ENCODE results near the gene SPINT2. TPM values are rescaled to one million over a fixed set of nuclear protein-coding genes. Genes with fewer than 3 reads are reported as not detected.
"Not testable (repeated sequence)": the region's sequence is repeated elsewhere in the genome, so short reads cannot be mapped to it uniquely, and the experiment has no call there.

SPINT2 gene
- total RNA-seq, 1 donor from 2014 or later = 277 TPM

DNA sequence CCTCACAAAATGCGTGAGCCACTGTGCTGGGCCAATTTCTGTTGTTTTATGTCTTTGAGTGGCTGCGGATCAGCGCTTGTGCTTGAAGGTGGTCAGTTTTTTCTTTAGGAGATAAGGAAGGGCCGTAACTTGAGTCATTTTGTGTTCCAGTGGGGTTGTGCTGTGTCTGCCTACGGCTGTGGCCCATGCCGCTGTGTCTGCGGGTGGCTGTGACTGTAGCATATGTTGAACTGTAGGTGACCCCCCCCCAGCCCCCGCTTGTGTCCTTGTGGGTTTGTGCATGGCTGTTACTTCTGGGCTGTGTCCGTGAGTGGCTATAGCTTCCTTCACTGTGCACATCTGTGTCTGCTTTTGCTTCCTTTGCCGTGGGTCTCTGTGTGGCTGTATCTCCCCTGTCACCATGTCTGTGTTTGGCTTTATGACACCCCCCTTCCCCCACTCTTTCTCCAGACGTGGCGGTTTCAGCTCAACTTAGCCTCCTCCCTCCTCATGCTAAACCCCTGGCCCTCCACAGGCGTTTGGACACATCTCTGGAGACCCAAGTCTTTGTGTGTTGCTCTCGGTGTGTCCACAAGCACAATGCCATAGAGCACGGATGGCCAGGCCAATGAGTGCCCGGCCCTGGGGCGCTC lies 8.9 kb upstream of the SPINT2 start:
- DNase-seq (ENCODE audit: low spot score in 2 of 2, unreplicated experiment in 2 of 2) = no peak
- H3K9me3 Mint-ChIP-seq = no peaks in the 10 kb centered on the region
- TF ChIP-seq, protein P1, sequence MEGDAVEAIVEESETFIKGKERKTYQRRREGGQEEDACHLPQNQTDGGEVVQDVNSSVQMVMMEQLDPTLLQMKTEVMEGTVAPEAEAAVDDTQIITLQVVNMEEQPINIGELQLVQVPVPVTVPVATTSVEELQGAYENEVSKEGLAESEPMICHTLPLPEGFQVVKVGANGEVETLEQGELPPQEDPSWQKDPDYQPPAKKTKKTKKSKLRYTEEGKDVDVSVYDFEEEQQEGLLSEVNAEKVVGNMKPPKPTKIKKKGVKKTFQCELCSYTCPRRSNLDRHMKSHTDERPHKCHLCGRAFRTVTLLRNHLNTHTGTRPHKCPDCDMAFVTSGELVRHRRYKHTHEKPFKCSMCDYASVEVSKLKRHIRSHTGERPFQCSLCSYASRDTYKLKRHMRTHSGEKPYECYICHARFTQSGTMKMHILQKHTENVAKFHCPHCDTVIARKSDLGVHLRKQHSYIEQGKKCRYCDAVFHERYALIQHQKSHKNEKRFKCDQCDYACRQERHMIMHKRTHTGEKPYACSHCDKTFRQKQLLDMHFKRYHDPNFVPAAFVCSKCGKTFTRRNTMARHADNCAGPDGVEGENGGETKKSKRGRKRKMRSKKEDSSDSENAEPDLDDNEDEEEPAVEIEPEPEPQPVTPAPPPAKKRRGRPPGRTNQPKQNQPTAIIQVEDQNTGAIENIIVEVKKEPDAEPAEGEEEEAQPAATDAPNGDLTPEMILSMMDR (IDR thresholded peaks at IDR 0.05; ENCODE audit: unreplicated experiment) = no peak
- H3K27me3 Mint-ChIP-seq (ENCODE audit: low read depth) = no peaks in the 10 kb centered on the region
- H3K4me1 Mint-ChIP-seq = peaks cover 40% of the 10 kb centered on the region
- H3K4me3 Mint-ChIP-seq = peak overlapping the region; percentile 64
- H3K27ac Mint-ChIP-seq = peak overlapping the region; percentile 82
- no peaks in the 10 kb centered on the region for H3K36me3 Mint-ChIP-seq

DNA sequence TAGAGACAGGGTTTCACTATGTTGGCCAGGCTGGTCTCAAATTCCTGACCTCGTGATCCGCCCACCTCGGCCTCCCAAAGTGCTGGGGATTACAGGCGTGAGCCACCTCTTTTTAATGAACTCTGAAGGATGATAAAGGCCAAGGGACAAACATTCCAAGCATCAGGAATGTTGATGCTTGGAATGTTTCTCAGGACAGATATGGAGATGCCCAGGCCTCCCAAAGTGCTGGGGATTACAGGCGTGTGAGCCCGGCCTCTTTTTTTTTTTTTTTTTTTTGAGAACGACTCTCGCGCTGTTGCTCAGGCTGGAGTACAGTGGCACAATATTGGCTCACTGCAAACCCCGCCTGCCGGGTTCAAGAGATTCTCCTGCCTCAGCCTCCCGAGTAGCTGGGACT lies 2.4 kb upstream of the SPINT2 start:
- H3K36me3 Mint-ChIP-seq; H3K4me3 Mint-ChIP-seq; H3K27me3 Mint-ChIP-seq (ENCODE audit: low read depth); H3K9me3 Mint-ChIP-seq; H3K27ac Mint-ChIP-seq; DNase-seq (ENCODE audit: low spot score in 2 of 2, unreplicated experiment in 2 of 2): not testable (repeated sequence)
- peaks cover 26% of the 10 kb centered on the region for H3K4me1 Mint-ChIP-seq

DNA sequence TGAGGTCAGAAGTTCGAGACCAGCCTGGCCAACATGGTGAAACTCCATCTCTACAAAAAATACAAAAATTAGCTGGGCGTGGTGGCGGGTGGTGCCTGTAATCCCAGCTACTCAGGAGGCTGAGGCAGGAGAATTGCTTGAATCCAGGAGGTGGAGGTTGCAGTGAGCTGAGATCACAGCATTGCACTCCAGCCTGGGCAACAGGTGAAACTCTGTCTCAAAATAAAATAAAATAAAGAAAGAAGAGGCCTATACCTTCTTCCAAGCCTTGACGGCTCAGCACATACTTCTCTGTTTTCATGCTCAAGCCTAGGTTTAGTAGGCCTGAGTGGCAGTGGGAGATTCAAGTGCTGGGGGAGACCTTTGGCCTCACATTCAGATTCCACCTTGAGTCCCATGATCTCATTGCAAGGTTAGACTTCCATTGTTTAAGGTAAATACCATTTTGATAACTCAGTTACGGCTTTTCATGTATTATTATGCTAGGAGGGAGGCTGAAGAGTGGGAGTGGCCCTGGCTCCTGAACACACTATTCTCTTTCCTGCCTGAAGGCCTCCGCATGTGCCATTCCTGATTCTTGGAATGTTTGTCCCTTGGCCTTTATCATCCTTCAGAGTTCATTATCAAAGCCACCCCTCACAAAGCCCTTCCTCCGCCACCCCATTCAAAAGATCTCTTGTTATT lies 1.6 kb upstream of the SPINT2 start:
- H3K9me3 Mint-ChIP-seq = no peaks in the 10 kb centered on the region
- H3K36me3 Mint-ChIP-seq = no peaks in the 10 kb centered on the region
- H3K4me1 Mint-ChIP-seq = peaks cover 34% of the 10 kb centered on the region
- H3K4me3 Mint-ChIP-seq = no peak overlapping the region
- H3K27me3 Mint-ChIP-seq (ENCODE audit: low read depth) = peaks cover 2% of the 10 kb centered on the region
- TF ChIP-seq, protein P1 (IDR thresholded peaks at IDR 0.05; ENCODE audit: unreplicated experiment) = no peak
- no peak for DNase-seq (ENCODE audit: low spot score in 2 of 2, unreplicated experiment in 2 of 2)
- H3K27ac Mint-ChIP-seq = peak overlapping the region; percentile 60

DNA sequence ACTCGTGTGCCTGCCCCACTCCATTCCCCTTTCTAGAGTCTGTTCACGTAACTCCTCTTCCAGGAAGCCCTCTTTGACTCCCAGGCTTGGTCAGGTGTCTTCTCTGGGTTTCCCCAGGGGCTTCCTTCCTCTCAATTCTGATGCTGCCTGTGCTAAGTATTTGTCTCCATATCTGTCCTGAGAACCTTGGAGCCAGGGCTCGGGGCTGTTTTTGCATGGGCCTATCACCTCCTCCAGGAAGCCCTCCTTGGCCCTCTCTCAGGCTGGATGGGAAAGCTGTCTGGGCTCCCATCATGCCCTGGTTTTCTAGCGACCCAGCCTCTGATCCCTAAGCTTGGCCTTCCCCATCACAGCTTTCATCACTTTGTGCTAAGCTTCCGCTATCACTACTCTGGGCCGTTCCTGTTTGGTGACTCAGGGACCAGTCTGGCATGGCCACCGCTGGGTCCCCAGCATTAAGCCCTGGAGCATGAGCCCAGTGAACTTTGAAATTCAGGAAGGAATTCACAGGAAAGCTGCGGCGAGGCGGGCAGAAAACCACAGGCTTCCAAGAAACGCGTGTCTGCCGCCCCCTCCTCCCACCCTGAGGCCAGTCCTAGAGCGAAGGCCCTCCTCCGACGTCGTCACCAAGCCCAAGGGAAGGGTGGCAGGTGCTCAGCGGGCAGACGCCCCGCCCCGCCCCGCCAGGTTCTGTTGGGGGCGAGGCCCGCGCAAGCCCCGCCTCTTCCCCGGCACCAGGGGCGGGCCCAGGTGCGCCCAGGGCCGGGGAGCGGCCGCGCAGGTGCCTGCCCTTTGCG lies 486 bp upstream of the SPINT2 start:
- H3K36me3 Mint-ChIP-seq = no peaks in the 10 kb centered on the region
- DNase-seq (ENCODE audit: low spot score in 2 of 2, unreplicated experiment in 2 of 2) = peak; percentile 88 to 94
- H3K4me3 Mint-ChIP-seq = peak overlapping the region; percentile 92
- H3K27me3 Mint-ChIP-seq (ENCODE audit: low read depth) = peaks cover 2% of the 10 kb centered on the region
- TF ChIP-seq, protein P1 (IDR thresholded peaks at IDR 0.05; ENCODE audit: unreplicated experiment) = no peak
- no peaks in the 10 kb centered on the region for H3K9me3 Mint-ChIP-seq
- H3K27ac Mint-ChIP-seq = peak overlapping the region; percentile 93
- H3K4me1 Mint-ChIP-seq = peaks cover 46% of the 10 kb centered on the region

DNA sequence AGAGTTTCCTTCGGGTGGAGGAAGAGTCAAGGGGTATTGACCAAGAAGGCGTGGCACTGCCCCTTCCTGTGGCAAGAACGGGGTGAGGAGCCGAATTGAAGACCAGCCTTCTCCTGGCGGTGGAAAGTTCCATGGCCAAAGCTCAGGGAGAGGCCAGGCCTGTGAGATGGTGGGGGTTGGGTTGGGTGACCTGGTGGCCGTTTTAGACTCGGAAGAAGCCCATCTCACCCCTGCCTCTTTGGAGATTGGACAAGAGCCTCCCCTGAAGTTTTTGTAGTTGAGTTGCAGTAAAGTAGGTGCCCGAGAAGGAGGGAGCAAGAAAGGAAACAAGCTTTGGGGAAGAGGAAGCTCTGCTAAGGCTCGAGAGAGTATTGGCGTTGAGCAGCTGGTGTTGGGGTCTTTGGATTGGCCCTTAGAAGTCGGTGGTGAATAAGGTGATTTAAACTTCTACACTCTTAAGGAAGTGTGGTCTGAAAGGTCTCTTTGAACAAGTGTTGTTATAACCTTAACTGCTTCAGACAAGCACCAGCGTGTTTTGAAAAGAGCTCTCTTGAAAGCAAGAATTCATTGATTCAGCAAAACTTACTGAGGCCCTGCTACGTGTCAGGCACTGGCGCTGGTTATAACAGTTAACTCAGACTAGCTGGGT lies 964 bp downstream of the SPINT2 start:
- Mint-ChIP-seq H3K9me3 (no peaks in the 10 kb centered on the region), H3K27ac (peak overlapping the region; percentile 93), H3K36me3 (no peaks in the 10 kb centered on the region), H3K4me1 (peaks cover 52% of the 10 kb centered on the region), H3K27me3 (ENCODE audit: low read depth) (peaks cover 2% of the 10 kb centered on the region), H3K4me3 (peak overlapping the region; percentile 92)
- TF ChIP-seq, protein P1 (IDR thresholded peaks at IDR 0.05; ENCODE audit: unreplicated experiment) = no peak
- DNase-seq (ENCODE audit: low spot score in 2 of 2, unreplicated experiment in 2 of 2) = no peak

Measured in mesothelial cell of epicardium (in vitro differentiated cells).